Left ventricle myocardium inferior (tissue), 1 donor: Measurements from ENCODE around the gene IL17RA. TPM values are rescaled to one million over a fixed set of nuclear protein-coding genes. Genes with fewer than 3 reads are reported as not detected.

Experiments used
- DNase-seq: peaks from one replicate; pipeline ENCODE4 v3.0.0-alpha.2; 2020
- H3K27ac ChIP-seq: fragments of 200-600 bp; replicated peaks from 2 replicates; pipeline ENCODE4 v1.8.0; 2021
- H3K27me3 ChIP-seq: fragments of 200-600 bp; 2 replicates; pipeline ENCODE4 v1.8.0; 2021; ENCODE audit warnings: low read depth
- H3K36me3 ChIP-seq: fragments of 200-600 bp; 2 replicates; pipeline ENCODE4 v1.8.0; 2021
- H3K4me1 ChIP-seq: fragments of 200-600 bp; 2 replicates; pipeline ENCODE4 v1.8.0; 2021
- H3K4me3 ChIP-seq: fragments of 200-600 bp; 2 replicates; pipeline ENCODE4 v1.8.0; 2021; ENCODE audit warnings: mild to moderate bottlenecking, moderate library complexity
- H3K9me3 ChIP-seq: fragments of 200-600 bp; replicated peaks from 2 replicates; pipeline ENCODE4 v1.8.0; 2021
- intact Hi-C: fragments of 100-400 bp; cut with micrococcal nuclease; formaldehyde crosslinking; loops from one replicate; pipeline ENCODE4 v1.11.0; 2022
- total RNA-seq: library from RNA; stranded (reverse); fragmentation: NEBNext Ultra II Directional; extraction: Animal tissue kit (Norgen Biotek cat#: 25700); gene quantifications from one replicate; pipeline ENCODE4 v1.2.1, GENCODE V29; 2021
- TF ChIP-seq, protein P1 (sequence below): fragments of 200-600 bp; IDR thresholded peaks from 2 replicates; pipeline ENCODE4 v1.8.0; 2021; ENCODE audit warnings: antibody characterized with exemption, mild to moderate bottlenecking, borderline replicate concordance
- donor health status: DM: no; HTN: yes; CAD: no; lungs with severe emphysema.

IL17RA gene
- total RNA-seq, 1 donor from 2014 or later = 7.6 TPM

DNA sequence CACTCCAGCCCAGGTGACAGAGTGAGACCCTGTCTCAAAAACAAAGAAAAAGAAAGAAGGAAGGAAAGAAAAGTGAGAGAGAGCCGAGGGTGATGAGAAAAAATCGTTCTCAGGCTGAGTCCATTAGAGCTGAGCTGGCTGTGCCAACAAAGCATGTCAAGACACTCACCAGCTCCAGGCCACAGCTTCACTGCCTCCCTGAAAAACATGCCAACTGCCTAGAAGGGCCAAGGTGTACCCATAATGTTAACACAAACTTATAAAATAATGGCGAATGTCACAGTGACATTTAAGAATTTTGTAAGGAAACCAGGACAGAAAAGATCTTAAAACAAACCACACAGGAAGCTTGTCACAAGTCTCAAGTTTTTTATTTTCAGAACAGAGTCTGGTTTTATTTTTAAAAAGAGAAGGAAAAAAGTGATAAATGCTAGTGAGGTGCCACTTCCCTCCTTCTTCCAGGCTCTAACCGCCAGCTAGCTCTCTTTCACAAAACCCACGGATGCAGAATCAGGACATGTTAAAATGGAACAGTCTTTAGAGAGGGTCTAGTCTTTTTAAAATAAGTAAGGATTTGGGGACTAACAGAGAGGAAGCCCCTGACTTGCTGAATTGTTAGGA lies 31.3 kb downstream of the IL17RA start:
- Histone ChIP-seq H3K27me3 (peaks cover 11% of the 10 kb centered on the region), H3K4me3 (no peak overlapping the region), H3K36me3 (no peaks in the 10 kb centered on the region), H3K27ac (peak overlapping the region; percentile 5), H3K9me3 (no peaks in the 10 kb centered on the region), H3K4me1 (peaks cover 40% of the 10 kb centered on the region)
- no peak for DNase-seq
- TF ChIP-seq, protein P1, sequence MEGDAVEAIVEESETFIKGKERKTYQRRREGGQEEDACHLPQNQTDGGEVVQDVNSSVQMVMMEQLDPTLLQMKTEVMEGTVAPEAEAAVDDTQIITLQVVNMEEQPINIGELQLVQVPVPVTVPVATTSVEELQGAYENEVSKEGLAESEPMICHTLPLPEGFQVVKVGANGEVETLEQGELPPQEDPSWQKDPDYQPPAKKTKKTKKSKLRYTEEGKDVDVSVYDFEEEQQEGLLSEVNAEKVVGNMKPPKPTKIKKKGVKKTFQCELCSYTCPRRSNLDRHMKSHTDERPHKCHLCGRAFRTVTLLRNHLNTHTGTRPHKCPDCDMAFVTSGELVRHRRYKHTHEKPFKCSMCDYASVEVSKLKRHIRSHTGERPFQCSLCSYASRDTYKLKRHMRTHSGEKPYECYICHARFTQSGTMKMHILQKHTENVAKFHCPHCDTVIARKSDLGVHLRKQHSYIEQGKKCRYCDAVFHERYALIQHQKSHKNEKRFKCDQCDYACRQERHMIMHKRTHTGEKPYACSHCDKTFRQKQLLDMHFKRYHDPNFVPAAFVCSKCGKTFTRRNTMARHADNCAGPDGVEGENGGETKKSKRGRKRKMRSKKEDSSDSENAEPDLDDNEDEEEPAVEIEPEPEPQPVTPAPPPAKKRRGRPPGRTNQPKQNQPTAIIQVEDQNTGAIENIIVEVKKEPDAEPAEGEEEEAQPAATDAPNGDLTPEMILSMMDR = no peak
- intact Hi-C loops = no loop called here

DNA sequence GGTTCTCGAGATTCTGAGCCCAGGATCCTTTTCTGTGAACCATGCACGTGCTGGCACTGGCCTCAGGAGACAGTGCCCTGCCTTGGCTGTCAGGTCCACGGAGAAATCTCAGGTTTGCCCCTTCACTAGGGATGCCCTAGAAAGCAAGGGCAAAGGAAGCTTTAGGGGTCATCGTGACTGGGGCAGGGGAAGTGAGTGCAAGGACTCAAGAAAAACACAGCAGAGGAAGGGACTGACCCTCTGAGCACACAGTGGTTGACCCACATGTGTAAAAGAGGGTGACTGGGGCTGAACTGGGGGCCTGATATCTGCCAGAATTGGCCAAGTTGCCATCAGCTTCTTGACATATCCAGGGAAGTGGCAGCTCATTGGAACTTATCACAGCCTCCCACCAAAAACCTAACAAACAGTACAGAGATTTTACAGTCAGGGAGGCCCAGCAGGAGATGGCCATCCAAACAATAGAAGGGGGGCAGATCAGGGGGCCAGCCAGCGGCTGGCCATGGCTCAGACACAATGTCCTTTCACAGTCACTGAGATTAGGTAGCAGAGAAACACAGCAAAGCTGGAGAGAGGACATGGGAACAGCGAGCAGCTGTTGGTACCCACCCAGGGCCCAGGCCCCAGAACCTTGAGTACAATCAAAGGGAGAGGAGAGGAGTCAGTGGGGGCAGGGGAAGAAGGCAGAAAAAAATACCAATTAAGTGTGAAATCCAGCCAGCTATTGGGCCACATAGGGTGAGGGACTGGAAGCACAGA lies 32.0 kb downstream of the IL17RA start:
- TF ChIP-seq, protein P1 = no peak
- peaks cover 47% of the 10 kb centered on the region for H3K4me1 ChIP-seq
- no peak overlapping the region for H3K4me3 ChIP-seq
- no peak for DNase-seq
- intact Hi-C loops = no loop called here
- H3K9me3 ChIP-seq = no peaks in the 10 kb centered on the region
- H3K36me3 ChIP-seq = no peaks in the 10 kb centered on the region
- peaks cover 18% of the 10 kb centered on the region for H3K27me3 ChIP-seq
- H3K27ac ChIP-seq = no peak overlapping the region

DNA sequence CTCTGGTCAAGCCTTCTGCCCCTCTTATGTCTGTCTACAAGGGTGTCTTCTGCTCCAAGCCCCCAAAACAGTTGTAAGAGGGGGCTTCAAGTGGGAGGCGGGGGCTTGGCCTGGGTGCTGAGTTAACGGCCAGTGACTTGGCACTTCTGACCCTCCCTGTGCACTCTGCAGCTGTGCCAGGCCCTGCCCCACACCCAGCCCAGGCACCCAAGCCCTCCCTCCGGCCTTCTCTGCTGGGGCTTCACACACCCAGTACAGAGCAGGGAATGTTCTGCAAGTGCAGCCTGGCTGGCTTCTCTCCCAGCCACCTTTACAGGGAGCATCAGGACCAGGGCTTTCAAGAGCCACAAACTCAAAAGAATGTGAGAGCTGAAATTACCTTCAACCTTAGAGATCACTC lies 32.6 kb downstream of the IL17RA start:
- Histone ChIP-seq H3K4me1 (peaks cover 50% of the 10 kb centered on the region), H3K27ac (no peak overlapping the region), H3K9me3 (no peaks in the 10 kb centered on the region), H3K36me3 (no peaks in the 10 kb centered on the region), H3K4me3 (no peak overlapping the region), H3K27me3 (peaks cover 24% of the 10 kb centered on the region)
- intact Hi-C loops = no loop called here
- TF ChIP-seq, protein P1 = no peak
- no peak for DNase-seq

DNA sequence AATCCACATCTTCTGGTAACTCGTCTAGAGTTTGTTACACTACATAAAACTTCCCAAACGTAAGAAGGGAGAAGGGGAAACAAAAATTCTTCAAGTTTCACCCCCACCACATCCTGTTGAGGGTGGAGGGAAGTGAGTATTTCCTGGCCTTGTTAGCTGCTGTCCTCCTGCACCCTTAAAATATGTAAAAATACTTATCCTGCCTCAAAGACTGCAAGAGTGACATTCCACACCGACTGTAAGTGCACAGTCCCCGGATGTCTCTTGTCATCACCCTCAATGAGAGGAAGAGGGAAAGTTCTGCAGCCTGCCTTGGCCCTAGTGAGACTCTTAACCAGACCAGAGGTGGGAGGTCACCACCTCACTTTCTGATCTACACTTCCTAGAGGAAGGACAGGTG lies 33.1 kb downstream of the IL17RA start:
- no peaks in the 10 kb centered on the region for H3K9me3 ChIP-seq
- H3K4me3 ChIP-seq = no peak overlapping the region
- TF ChIP-seq, protein P1 = no peak
- no peak for DNase-seq
- no peaks in the 10 kb centered on the region for H3K36me3 ChIP-seq
- intact Hi-C loops = no loop called here
- peaks cover 50% of the 10 kb centered on the region for H3K4me1 ChIP-seq
- no peak overlapping the region for H3K27ac ChIP-seq
- peaks cover 28% of the 10 kb centered on the region for H3K27me3 ChIP-seq

DNA sequence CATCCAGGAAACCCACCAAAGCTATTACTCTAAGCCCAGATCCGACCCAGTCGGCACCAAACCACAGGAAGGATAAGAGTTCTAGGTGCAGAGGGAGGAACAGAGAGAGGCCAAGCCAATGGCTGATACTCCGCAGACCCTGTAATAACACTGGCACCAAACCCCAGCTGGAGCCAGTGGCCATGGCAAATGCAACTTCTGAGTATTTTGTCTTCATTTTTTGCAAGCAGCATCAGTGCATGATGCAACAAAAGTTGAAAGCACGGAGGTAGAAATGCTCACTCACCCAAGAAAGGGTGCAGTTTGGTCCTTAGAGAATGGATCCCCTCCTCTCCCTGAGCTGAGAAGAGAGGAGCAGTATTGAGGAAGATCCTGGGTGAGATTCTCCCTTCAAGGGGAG lies 33.5 kb downstream of the IL17RA start:
- intact Hi-C loops = no loop called here
- Histone ChIP-seq H3K36me3 (no peaks in the 10 kb centered on the region), H3K4me3 (no peak overlapping the region), H3K27me3 (peaks cover 28% of the 10 kb centered on the region), H3K9me3 (no peaks in the 10 kb centered on the region), H3K27ac (no peak overlapping the region), H3K4me1 (peaks cover 50% of the 10 kb centered on the region)
- no peak for DNase-seq
- TF ChIP-seq, protein P1 = no peak
